ENCODE measurements around the gene MLXIP. TPM values are rescaled to one million over a fixed set of nuclear protein-coding genes. Genes with fewer than 3 reads are reported as not detected.

The MLXIP gene
- total and polyA plus RNA-seq, 2 of the 8 experiments (the other 6 are each of a cell fraction or from before 2014, with no cell fraction given) = 5.5 to 40.5 TPM

DNA sequence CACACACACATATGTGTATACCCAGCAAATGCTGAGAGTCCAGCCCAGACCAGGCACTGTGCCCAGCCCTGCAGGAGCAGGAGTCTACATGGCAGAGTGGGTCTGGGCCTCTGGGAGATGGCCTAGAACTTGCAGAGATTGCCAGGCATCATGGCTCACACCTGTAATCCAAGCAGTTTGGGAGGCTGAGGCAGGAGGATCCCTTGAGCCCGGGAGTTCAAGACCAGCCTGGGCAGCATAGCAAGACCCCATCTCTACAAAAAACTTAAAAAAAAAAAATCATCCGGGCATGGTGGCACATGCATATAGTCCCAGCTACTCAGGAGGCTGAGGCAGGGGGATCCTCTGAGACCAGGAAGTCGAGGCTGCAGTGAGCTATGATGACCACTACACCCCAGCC, 20.8 kb upstream of the MLXIP start:
- Histone ChIP-seq H3K4me3 (ENCODE audit: extremely low read depth in 1 of 4, insufficient read depth in 2 of 4, low read depth in 3 of 4, low read length in 4 of 4) (no peak overlapping the region), H3K23me2 (ENCODE audit: low read depth, low read length) (no peaks in the 10 kb centered on the region), H3K9me3 (ENCODE audit: insufficient read depth in 2 of 2, low read depth in 1 of 2, low read length in 1 of 2) (no peaks in the 10 kb centered on the region), H3K14ac (ENCODE audit: insufficient read length) (no peak overlapping the region), H2BK15ac (ENCODE audit: low read length) (no peak overlapping the region), H3K23ac (ENCODE audit: insufficient read length) (no peak overlapping the region), H3K9ac (replicated peaks in 1 of 4; ENCODE audit: extremely low read depth in 1 of 4, low read depth in 3 of 4, low read length in 3 of 4) (no peak overlapping the region), H4K5ac (ENCODE audit: insufficient read length, low read depth, low read length) (no peak overlapping the region), H3K18ac (ENCODE audit: extremely low read depth, low read length) (no peak overlapping the region), H2AK5ac (ENCODE audit: low read depth, low read length) (no peak overlapping the region), H2BK12ac (ENCODE audit: low read depth, low read length) (no peak overlapping the region), H4K20me1 (replicated peaks in 1 of 2; ENCODE audit: control insufficient read depth in 1 of 2, insufficient read depth in 2 of 2, low read length in 2 of 2) (peaks cover 2 to 3% of the 10 kb centered on the region in 2 experiments), H3K36me3 (ENCODE audit: control insufficient read depth in 2 of 4, insufficient read depth in 4 of 4, low read length in 3 of 4) (peaks cover 5 to 25% (median 18%) of the 10 kb centered on the region in 4 experiments), H3K4me1 (replicated peaks in 1 of 4; ENCODE audit: control insufficient read depth in 3 of 4, insufficient read depth in 4 of 4, low read length in 3 of 4) (peaks cover 0 to 2% (median 1%) of the 10 kb centered on the region in 4 experiments; a peak in 2 of 7 replicates), H3K27me3 (replicated peaks in 1 of 4; ENCODE audit: control insufficient read depth in 3 of 4, extremely low read depth in 1 of 4, insufficient read depth in 3 of 4, low read length in 3 of 4) (no peaks in the 10 kb centered on the region), H3K79me2 (ENCODE audit: control insufficient read depth in 1 of 2, insufficient read depth in 2 of 2, low read length in 2 of 2) (no peaks in the 10 kb centered on the region), H3K4ac (replicated peaks; ENCODE audit: insufficient read length, low read depth, low read length) (no peak overlapping the region), H2BK5ac (ENCODE audit: low read depth, low read length) (no peak overlapping the region), H3K4me2 (ENCODE audit: insufficient read depth in 1 of 2, low read depth in 2 of 2, low read length in 2 of 2) (no peak overlapping the region), H2BK20ac (ENCODE audit: low read length) (no peak overlapping the region), H4K91ac (replicated peaks; ENCODE audit: insufficient read length, low read length) (no peak overlapping the region), H2AFZ (ENCODE audit: low read length) (no peak overlapping the region), H4K8ac (ENCODE audit: extremely low read depth, insufficient read depth, low read length) (no peak overlapping the region), H3K27ac (ENCODE audit: low read depth, low read length) (no peak overlapping the region), H3K79me1 (ENCODE audit: low read depth, low read length) (no peaks in the 10 kb centered on the region), H2BK120ac (replicated peaks; ENCODE audit: low read depth, low read length) (no peak overlapping the region), H3K56ac (replicated peaks; ENCODE audit: insufficient read length, low read depth, low read length) (no peak overlapping the region)
- DNase-seq (ENCODE audit: low read depth in 1 of 2, low spot score in 2 of 2) (no peak), FAIRE-seq (no peak)
- POLR2A ChIA-PET (ENCODE audit: partially characterized antibody) = no interaction called here
- 89% methylated on average over 3 of the region's 3 CpGs; no CpG with 5 or more reads in 1 of the 2 experiments for WGBS, 2 experiments (ENCODE audit: extremely low coverage in 1 of 2, insufficient coverage in 1 of 2, insufficient read length in 1 of 2, insufficient replicate concordance in 2 of 2, low coverage in 1 of 2, low lambda C conversion rate in 2 of 2, missing lambda C conversion rate in 1 of 2)
- CTCF ChIA-PET (ENCODE audit: partially characterized antibody) = interaction anchor here (20.6 kb wide), 1 partner anchor 67 kb away, joined by 379 read pairs; no protein-coding TSS in a partner anchor
- no peak for TF ChIP-seq SIX5 (IDR thresholded peaks at IDR 0.05; ENCODE audit: low read depth, low read length)
- no peak for TF ChIP-seq GABPA (IDR thresholded peaks at IDR 0.05; ENCODE audit: borderline replicate concordance, insufficient read depth, low read length)
- no peak for TF ChIP-seq SRF (IDR thresholded peaks at IDR 0.05; ENCODE audit: low read depth, low read length)
- no peak for TF ChIP-seq TEAD4 (IDR thresholded peaks at IDR 0.05; ENCODE audit: low read depth, low read length)
- TF ChIP-seq RXRA (IDR thresholded peaks at IDR 0.05; ENCODE audit: insufficient read depth, low read depth, low read length) = no peak
- TF ChIP-seq BRCA1 (IDR thresholded peaks at IDR 0.05; ENCODE audit: low read depth, low read length) = no peak
- TF ChIP-seq SP4 (IDR thresholded peaks at IDR 0.05; ENCODE audit: low read length) = no peak
- TF ChIP-seq TBP (IDR thresholded peaks at IDR 0.05; ENCODE audit: low read depth, low read length) = no peak
- TF ChIP-seq, protein P1, sequence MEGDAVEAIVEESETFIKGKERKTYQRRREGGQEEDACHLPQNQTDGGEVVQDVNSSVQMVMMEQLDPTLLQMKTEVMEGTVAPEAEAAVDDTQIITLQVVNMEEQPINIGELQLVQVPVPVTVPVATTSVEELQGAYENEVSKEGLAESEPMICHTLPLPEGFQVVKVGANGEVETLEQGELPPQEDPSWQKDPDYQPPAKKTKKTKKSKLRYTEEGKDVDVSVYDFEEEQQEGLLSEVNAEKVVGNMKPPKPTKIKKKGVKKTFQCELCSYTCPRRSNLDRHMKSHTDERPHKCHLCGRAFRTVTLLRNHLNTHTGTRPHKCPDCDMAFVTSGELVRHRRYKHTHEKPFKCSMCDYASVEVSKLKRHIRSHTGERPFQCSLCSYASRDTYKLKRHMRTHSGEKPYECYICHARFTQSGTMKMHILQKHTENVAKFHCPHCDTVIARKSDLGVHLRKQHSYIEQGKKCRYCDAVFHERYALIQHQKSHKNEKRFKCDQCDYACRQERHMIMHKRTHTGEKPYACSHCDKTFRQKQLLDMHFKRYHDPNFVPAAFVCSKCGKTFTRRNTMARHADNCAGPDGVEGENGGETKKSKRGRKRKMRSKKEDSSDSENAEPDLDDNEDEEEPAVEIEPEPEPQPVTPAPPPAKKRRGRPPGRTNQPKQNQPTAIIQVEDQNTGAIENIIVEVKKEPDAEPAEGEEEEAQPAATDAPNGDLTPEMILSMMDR (IDR thresholded peaks at IDR 0.05; ENCODE audit: control extremely low read depth in 1 of 3, insufficient read depth in 1 of 3, low read depth in 1 of 3, low read length in 3 of 3) = no peak
- TF ChIP-seq, protein P2, sequence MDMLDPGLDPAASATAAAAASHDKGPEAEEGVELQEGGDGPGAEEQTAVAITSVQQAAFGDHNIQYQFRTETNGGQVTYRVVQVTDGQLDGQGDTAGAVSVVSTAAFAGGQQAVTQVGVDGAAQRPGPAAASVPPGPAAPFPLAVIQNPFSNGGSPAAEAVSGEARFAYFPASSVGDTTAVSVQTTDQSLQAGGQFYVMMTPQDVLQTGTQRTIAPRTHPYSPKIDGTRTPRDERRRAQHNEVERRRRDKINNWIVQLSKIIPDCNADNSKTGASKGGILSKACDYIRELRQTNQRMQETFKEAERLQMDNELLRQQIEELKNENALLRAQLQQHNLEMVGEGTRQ (IDR thresholded peaks at IDR 0.05; ENCODE audit: low read length) = no peak
- no peak for TF ChIP-seq YY1 (IDR thresholded peaks at IDR 0.05; ENCODE audit: low read depth, low read length)
- no peak for TF ChIP-seq TAF1 (IDR thresholded peaks at IDR 0.05; ENCODE audit: low read depth, low read length)
